Stimulated activated CD4-positive, alpha-beta T cell treated with anti-CD3 and anti-CD28 coated beads, Interleukin-15, amount 100 ng/mL, for 1 hour (primary cell): ENCODE measurements around the gene SLC8B1.

Source experiments
- DNase-seq, 2 donors: peaks; one replicate each; pipeline ENCODE4 v3.0.0-alpha.2; 2020; ENCODE audit warnings: low read depth in 1 of 2, low spot score in 1 of 2

The SLC8B1 gene

GRCh38 chr12:113248842-113249435 is 86.0 kb downstream of the SLC8B1 start:
- DNase-seq = no peak
